GM18511 (cell line): ENCODE data around the gene BICDL1.

Experiments used
- ATAC-seq: cut with Tn5 transposase; IDR thresholded peaks from one replicate; pipeline ENCODE4 v1.9.1; 2021; ENCODE audit warnings: mild to moderate bottlenecking, moderate library complexity; ENCODE audit not compliant: unreplicated experiment

BICDL1 gene

DNA sequence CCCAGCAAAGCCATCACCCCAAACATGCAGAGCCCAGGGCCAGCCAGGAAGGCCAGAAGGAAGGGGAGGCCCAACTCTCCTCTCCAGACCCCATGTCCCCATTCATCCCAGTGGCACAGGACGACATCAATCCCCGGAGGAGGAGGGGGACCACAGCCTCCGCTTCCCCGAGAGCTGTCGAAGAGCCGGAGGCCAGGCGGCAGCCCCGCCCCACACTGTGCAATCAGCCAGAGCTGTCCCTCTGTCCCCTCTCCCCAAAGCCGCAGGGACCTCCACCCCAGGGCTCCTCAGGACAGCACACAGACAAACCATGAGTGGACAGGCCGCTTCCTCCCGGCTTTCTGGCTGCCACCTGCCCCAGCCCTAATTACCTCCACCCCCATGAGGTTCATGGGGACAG, 110.7 kb downstream of the BICDL1 start:
- no peak for ATAC-seq

DNA sequence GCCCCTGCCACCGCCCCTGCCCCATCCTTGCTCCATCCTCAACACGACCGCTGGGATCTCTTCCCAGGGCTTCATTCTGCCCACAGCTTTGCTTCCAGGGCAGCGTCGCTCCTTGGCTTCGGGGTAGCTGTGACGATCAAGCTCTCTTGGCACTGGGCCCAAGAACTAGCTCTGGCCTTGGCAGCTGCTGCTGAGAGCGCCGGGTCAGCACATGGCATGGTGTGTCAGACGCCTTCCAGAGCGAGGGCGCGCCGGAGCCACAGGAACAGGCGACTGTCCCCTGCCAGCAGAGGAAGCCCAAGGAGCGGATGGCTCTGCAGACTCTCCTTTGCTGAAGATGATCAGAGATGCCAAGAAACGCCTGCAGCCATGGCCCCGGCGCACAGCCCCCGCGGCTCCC, 111.6 kb downstream of the BICDL1 start:
- ATAC-seq = no peak

GRCh38 chr12:120101182-120101581, 112.1 kb downstream of the BICDL1 start:
- no peak for ATAC-seq

- ATAC-seq = no peak
These were observed 112.6 kb downstream of the BICDL1 start for GRCh38 chr12:120101617-120102016.

- ATAC-seq = no peak
These were observed 113.4 kb downstream of the BICDL1 start for GRCh38 chr12:120102189-120103043.

- ATAC-seq = no peak
These were observed 114.0 kb downstream of the BICDL1 start for GRCh38 chr12:120103044-120103338.

DNA sequence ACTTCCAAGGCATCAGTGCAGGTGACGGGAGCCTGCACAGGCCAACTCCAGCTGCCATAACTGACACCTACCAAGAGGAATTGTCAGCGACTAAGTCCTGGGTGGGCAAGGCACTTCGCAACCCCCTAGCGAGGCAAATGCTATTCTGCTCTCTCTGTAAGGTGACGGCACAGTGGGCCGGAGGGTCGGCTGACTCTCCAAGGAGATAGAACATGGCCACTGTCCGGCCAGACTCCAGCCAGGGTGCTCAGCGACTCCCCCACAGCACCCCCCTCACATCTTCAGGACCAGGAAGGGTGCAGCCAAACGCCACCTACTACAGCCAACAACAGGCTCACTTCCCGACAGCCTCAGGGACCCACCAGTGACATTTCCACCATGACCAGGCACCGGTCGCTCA, 114.3 kb downstream of the BICDL1 start:
- ATAC-seq = no peak

DNA sequence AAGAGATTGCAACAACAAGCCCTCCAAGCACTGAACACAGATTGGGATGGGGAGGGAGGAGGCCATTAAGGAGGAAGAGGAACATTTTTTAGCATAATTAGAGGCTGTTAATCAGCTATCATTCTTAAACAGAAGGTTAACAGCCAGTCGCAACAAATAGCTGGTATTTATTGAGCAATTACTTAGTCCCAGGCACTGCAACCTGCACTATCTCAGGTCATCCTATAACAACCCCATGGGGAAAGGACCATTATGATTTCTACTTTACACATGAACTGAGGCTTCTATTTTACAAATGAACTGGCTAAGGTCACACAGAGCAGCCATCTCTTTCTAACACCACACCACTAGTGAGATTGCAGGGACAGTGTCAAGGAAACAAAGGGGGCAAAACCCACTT, 117.1 kb downstream of the BICDL1 start:
- ATAC-seq = no peak

DNA sequence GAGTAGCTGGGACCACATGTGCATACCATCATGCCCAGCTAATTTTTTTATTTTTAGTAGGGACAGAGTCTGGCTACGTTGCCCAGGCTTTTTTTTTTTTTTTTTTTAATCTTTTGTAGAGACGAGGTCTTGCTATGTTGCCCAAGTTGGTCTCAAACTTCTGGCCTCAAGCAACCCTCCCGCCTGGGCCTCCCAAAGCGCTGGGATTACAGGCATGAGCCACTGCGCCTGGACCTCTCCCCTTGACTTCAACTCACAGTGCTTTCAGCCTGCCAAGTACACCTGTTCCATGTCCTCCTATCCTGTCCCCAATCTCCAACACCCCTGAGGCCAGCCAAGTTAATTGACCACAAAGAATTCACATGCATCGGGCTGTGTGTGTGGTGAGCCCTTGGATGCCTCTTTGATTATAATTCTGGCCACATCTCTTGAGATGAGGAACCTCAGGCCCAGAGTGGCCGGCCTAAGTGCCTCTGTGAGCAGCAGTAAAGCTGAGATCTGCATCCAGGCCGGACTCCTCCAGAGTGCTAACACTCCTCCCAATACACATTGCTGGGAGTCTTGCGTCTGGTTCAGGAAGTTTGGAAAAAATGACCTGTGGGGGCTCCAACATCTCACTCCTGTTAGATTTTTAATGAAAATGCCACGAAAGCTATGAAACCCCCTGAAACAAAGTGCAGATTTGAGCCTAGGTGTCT, 120.7 kb downstream of the BICDL1 start:
- ATAC-seq = no peak

GRCh38 chr12:120110550-120111501, 121.8 kb downstream of the BICDL1 start:
- peak; percentile 75 for ATAC-seq

DNA sequence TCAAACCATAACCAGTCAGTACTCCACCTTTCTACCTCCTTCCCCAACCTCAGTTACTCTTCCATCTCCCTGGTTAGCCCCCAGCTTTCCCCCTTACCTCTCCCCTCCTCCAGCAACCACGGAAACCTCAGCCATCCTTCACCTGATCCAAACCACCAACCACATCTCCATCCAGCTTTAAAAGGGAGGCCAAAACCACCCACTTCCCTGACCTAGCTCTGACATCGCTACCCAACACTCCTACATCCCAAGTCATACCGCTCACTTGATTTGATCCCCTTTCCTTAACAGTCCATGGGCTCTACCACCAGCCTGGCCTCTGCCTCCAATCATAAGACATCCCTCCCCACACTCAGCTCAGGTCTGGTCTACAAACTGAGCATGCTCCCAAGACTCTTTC, 126.0 kb downstream of the BICDL1 start:
- ATAC-seq = no peak

DNA sequence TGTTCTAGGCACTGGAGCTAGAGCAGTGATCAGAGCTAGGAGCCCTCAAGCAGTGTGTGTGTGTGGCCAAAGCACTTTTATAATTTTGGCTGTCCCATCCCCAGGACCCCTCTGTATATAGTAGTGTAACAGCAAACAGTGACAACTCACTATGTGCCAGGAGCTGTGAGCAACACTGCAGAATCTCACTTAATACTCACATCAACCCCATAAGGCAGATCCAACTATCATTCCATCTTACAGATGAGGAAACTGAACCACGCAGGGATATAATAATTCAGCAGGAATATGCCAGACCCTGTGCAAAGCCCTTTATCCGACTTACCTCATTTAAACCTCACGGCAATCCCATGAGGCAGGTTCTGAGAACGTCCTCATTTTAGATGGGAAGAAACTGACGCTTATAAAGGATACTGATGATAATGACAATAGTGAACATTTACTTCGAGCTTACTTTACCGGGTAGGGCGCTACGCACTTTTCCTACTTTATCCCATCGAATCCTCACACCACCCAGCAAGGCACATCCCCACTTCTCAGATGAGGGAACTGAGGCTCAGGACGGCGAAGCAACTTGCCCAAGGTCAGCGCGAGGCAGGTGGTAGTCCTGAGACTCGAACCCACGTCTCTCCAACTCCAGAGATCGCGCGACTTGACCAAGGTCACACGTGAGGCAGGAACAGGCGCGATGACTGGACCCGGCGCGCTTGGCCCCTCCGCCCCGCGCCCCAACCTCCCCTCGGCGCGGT, 126.8 kb downstream of the BICDL1 start:
- ATAC-seq = peak; percentile 1

GRCh38 chr12:120116441-120116791, 127.4 kb downstream of the BICDL1 start, which contains the start of gene RAB35:
Gene RAB35 (minus strand): TSS chr12:120116753. CDS start chr12:120116650, 103 bp downstream.
- no peak for ATAC-seq

DNA sequence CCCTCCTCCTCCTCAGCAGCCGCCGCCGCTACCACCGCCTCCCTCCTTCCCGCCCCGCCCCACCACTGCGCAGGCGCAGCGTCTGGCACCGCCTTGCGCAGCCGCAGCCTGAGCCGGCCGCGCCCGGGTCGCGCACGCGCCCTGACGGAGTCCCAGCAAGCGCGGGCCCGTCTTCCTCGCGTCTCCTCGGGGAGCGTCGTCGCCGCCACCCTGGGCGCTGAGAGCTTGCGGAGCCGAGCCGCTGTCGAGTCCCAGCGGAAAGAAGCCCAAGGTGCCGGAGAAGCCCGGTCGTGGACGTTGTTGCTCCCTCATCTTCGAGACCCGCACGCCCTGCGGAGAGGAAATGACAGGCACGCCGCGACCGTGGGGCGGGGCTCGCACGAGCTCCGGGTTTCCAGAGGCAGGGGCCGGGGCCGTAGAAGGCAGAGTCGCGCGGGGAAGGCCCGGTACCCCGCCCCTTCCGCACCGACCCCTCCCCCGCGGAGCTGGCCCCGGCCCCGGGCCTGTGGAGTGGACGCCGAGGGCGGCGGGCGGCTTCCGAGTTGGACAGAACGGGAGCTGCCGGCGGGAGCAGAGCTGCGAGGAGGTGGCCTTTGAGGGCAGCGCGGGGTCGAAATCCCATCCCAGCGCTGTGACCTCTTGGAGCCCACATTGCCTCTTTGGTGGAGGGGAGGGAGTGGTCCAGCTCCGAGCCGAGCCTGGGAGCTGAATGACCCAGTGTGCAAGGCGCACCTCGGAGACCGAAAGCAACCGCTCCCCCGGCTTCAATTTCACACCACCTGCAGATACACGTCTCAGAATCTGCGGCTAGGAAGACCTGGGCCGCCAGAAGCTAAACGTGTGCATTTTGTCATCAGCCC, 128.0 kb downstream of the BICDL1 start:
- ATAC-seq = peak; percentile 50

DNA sequence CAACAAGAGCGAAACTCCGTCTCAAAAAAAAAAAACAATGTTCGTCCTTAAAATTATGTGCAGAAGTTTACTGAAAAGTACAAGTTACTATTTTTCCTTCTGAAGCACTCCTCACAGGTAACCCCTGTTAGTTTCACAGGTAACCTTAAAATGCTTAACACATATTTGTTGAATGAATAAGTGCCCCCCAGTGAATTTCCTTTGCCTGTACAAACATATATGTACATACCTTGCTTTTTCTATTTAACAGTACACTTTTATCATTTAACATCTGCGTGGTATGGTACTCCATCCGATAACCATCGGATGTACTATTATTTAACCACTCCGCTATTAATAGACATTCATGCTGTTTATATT, 128.9 kb downstream of the BICDL1 start:
- no peak for ATAC-seq

GRCh38 chr12:120118321-120119061, 129.5 kb downstream of the BICDL1 start:
- no peak for ATAC-seq

- ATAC-seq = peak; percentile 33
These were observed 130.4 kb downstream of the BICDL1 start for GRCh38 chr12:120119271-120119973.

GRCh38 chr12:120121343-120121742, 132.3 kb downstream of the BICDL1 start:
- ATAC-seq = no peak
